Fibroblast of mammary gland (primary cell): ENCODE measurements around the gene HOXD13.

Experiments used
- DNase-seq: peaks from one replicate; pipeline ENCODE4 v3.0.0-alpha.2; 2010; ENCODE audit warnings: low read depth
- H3K4me3 ChIP-seq: 2 replicates; pipeline ENCODE4 v1.5.1; 2011; ENCODE audit warnings: low read depth, mild to moderate bottlenecking, low read length, moderate library complexity; ENCODE audit not compliant: control insufficient read depth
- TF ChIP-seq, protein P1 (sequence below): conservative IDR thresholded peaks from 2 replicates; pipeline ENCODE4 v1.5.1; 2011; ENCODE audit warnings: low read depth, low read length, inconsistent platforms; ENCODE audit not compliant: control insufficient read depth, insufficient read depth

Gene HOXD13

GRCh38 chr2:176085861-176086771 is 6.4 kb upstream of the HOXD13 start:
- TF ChIP-seq, protein P1, sequence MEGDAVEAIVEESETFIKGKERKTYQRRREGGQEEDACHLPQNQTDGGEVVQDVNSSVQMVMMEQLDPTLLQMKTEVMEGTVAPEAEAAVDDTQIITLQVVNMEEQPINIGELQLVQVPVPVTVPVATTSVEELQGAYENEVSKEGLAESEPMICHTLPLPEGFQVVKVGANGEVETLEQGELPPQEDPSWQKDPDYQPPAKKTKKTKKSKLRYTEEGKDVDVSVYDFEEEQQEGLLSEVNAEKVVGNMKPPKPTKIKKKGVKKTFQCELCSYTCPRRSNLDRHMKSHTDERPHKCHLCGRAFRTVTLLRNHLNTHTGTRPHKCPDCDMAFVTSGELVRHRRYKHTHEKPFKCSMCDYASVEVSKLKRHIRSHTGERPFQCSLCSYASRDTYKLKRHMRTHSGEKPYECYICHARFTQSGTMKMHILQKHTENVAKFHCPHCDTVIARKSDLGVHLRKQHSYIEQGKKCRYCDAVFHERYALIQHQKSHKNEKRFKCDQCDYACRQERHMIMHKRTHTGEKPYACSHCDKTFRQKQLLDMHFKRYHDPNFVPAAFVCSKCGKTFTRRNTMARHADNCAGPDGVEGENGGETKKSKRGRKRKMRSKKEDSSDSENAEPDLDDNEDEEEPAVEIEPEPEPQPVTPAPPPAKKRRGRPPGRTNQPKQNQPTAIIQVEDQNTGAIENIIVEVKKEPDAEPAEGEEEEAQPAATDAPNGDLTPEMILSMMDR = peak; percentile 43
- H3K4me3 ChIP-seq = no peak overlapping the region
- DNase-seq = peak; percentile 38

DNA sequence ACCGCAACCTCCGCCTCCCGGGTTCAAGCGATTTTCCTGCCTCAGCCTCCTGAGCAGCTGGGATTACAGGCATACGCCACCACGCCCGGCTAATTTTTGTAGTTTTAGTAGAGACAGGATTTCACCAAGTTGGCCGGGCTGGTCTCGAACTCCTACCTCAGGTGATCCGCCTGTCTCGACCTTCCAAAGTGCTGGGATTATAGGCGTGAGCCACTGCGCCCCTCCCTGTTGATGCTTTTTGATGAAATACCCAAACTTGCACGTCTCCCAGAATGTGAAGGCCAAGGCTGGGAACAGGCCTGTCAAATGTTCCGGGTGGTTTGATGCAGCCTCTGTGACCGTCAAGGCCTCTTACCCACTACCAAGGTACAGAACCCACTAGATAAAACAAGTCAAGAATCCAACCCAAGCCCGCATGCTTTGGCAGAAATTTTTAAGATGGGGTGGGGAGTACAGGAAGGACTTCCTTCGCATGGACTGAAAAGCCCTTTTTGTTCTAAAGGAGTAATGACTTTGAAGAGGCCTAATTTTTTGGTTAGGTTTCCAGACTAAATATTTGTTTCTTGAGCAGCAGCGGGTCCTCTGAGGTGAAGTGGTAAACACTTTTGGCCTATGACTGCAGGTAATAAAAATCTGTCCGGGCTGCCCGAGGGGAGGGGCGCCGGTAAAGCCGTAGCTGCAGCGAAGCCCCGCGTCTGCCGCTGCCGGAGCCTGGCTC is 5.0 kb upstream of the HOXD13 start:
- DNase-seq = no peak
- H3K4me3 ChIP-seq = no peak overlapping the region
- TF ChIP-seq, protein P1 = no peak

DNA sequence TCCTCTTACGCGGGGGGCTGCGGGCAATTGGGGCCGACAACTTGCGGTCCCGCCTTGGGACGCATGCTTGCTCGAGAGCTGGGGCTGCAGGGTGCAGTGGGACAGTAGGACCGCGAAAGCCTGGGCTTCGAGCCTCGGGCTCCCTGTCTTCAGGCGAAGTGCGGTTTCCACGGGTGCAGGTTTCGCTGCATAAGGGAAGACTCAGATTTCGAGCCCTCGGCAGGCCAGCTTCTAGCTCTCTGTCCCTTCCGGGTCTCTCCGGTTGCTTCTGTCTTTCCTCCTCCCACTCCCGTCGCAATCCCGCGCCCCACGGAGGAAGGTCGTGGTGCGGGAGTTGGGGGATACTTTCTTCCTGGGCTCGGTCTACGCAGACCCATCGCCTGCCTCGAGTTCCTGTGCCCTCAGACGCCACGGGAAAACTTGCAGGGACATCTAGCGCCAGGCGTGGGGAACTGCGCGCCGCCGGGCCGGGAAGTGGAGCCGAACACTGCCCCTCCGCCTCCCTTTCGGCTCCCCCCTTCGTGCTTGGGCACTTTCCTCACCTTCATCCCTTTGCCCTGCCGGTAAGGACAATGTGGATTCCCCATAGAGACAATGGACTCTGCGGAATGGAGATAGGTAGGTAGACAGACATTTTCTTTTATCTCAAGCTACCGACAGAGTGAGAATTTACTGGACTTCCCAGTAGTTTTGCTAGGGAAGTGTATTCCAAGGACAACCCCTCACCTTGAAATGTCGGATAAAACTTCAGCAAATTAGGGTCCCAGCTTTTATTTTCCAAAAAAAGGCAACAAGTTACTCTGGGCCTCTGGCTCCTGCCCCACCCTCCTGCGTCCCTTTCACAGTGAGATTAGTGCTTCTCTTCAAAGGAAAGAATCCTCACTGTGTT is 4.2 kb upstream of the HOXD13 start:
- H3K4me3 ChIP-seq = no peak overlapping the region
- DNase-seq = peak; percentile 32
- TF ChIP-seq, protein P1 = peak; percentile 61

- TF ChIP-seq, protein P1 = no peak
Measured at GRCh38 chr2:176088937-176089842, 3.3 kb upstream of the HOXD13 start.

GRCh38 chr2:176089843-176090395 is 2.6 kb upstream of the HOXD13 start:
- no peak overlapping the region for H3K4me3 ChIP-seq
- no peak for DNase-seq
- TF ChIP-seq, protein P1 = no peak

More at GRCh38 chr2:176088937-176089842, 3.3 kb upstream of the HOXD13 start:
- no peak overlapping the region for H3K4me3 ChIP-seq
- DNase-seq = no peak
